NCI-H2107 treated with DMSO at 0.1 percent for 48 hours (cell line): ENCODE measurements around the gene NCBP3.

Source experiments
- DNase-seq: peaks from one replicate; lab custom pipeline; 2025; ENCODE audit not compliant: unreplicated experiment; lab: John Stamatoyannopoulos, UW

Gene NCBP3

DNA sequence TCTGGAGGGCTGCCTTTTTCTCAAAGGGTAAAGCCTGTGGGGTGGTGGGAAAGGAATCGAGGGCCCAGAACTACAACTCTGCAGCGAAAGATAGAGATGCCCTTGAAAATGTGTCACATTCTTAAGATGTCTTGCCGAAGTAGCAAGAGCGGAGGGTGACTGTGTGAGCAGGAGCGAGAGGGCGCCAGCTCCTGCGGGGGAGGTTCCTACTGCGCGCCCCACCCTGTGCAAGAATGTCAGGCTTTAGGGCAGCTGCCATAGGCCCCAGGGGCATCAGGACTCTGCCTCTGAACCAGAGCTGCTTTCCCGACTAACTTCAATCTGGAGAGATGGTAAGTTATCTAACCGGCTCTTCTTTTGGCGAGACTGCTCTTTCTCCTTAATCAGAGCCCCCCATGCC lies 33.3 kb downstream of the NCBP3 start:
- DNase-seq: no peak

DNA sequence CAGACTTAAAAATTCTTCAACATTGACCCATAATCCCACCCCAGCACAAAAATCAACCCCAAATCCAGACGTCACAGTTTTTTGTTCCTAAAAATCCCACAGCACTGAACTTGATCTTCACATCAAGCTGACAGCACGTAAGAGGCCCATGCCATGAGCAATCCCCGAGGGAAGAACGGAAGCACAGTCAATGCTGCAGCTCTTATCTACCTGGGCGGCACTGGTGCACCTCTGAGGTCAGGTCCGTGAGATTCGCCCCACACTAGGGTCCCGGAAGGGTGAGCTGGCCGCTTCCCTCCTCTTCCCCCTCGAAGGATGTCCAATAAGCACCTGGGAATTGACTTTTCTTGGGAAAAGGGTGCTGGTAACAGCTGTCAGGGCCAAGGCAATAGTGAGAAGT lies 33.8 kb downstream of the NCBP3 start:
- no peak for DNase-seq

DNA sequence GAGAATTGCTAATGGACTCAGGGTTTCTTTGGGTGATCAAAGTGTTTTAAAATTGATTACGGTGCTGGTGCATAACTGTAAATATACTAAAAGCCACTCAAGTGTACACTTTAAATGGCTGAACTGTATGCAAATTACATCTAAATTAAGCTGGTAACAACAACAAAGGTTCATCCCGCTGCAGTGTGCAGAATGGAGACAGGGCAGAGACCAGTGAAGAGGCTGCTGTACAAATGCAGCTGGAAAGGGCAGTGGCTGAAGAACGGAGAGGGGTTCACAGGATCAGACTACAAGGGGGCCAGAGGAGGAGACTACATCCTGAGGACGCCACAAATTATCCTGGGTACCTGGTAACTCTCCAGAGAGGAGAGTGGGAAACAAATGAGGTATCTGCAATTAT lies 36.0 kb downstream of the NCBP3 start:
- DNase-seq: no peak

DNA sequence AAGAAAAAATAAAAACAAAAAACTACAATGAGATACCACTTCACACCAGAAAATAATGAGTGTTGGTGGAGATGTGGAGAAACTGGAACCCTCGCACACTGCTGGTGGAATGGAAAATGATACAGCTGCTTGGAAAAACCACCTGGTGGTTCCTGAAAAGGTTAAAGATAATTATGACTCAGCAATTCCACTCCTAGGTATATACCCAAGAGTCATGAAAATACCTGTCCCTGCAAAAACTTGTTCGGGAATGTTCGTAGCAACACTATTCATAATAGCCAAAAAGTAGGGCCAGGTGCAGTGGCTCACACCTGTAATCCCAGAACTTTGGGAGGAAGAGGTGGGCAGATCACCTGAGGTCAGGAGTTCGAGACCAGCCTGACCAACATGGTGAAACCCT lies 36.9 kb downstream of the NCBP3 start:
- DNase-seq: no peak

DNA sequence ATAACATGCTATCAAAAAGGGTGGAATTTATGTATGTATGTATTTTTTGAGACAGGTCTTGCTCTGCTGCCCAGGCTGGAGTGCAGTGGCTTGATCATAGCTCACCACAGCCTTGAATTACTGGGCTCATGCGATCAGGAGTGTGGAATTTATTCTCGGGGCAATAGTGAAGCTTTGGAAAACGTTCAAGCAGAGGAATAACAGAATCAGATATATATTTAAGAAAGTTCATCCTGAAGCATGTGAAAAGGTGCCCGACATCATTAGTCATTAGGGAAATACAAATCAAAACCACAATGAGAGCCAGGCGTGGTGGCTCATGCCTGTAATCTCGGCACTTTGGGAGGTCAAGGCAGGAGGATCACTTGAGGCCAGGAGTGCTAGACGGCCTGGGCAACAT lies 37.3 kb downstream of the NCBP3 start:
- DNase-seq: no peak

DNA sequence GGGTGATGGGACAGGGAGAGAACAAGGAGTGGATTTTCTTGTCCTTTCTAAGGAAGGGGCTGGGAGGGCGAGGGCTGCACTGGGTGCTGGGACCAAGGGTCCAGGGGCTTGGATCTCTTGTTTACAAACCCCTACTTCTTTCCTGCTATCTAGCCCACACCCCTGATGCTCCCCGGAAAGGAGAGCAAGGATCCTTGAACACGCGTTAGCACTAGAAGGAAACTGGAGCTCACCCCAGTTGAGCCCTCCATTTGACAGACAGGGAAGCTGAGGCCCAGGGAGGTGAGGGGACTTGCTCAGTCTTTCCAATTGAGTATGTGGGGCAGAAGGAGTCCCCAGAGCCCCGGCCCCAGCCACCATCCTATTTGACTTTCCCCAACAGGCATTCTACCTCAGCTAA lies 40.5 kb downstream of the NCBP3 start:
- no peak for DNase-seq

DNA sequence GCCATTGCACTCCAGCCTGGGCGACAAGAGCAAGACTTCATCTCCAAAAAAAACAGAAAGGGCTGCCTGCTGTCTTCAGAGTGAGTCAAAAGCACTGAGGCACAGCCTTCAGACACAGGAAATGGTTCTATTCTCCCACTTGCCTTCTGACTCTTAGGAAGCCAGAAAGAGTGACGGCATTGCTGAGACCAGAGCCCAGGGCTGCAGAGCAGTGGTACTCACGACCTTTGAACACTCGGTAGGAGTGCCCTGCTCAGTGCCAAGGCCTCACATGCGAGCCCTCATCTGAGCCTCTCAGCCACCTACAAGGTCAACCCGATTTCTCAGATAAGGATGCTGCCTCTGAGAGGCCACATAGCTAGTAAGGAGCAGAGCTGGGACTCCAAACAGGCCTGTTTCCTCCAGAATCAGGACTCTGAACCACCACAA lies 41.5 kb downstream of the NCBP3 start:
- DNase-seq: no peak

DNA sequence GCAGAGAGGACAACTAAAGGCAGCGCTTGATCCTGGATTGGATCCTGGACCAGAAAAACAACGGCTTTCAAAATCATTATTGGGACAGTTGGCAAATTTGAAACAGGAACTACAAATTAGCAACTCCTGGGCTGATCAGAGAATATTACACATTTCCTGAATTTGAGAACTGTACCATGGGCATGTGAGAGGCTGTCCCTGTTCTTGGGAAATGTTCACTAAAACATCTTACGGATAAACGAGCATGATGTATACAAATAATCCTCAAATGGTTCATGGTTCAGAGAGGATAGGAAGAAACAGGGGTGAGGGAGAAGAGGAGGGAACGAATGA lies 42.8 kb downstream of the NCBP3 start:
- DNase-seq: no peak

DNA sequence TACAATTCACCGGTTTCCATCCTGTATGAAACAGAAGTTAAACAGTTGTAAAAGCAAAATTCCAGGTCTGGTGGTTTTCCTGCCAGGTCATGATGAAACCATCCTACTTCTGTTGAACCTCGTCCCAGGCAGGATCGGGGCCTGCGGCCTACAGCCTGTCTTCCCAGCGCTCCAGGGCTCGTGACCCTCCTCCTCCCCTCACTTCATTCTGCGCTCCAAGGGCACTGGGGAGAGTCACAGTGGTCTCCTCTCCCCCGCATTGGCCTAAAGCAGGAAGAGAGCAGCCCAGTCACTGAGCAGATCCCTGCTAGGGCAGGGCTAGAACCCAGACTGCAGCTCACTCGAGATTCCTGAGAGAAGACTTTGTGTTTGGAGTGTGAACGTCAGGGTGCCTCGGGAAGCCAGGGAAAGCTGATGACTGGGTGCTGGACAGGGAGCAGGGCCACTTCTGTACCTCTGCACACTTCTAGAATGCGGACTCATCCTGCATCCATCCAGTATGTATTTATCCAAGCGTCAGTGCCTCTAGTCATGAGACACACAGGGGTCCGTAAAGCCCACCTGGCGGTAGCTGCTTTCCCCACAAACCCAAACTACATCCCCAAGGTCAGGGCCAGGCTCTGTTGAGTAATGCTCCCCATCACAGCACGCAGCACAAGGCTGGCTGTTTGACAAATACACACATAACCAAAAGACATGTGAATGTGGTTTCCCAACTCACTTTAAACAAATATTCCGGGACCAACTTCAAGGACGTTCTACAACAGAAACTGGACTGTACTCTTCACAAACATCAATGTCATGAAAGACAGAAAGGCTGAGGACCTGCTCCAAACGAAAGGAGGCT lies 43.4 kb downstream of the NCBP3 start:
- no peak for DNase-seq

DNA sequence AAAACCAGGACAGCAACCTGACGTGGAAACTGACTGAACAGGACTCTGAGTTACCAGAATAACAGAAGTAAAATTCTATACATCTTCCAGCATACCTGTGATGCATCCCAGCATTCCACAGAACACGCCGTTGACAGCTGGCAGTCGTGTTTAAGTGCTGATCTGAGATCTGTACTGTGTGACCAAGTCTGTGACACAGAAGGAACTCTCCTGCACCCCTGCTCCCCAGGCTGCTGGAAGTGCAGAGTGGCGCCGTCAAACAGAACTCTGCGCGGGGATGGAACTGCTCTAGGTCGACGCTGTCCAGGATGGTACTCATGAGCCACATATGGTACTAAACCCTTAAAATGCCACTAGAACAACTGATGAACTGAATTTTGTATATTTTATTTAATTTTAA lies 44.3 kb downstream of the NCBP3 start:
- no peak for DNase-seq

DNA sequence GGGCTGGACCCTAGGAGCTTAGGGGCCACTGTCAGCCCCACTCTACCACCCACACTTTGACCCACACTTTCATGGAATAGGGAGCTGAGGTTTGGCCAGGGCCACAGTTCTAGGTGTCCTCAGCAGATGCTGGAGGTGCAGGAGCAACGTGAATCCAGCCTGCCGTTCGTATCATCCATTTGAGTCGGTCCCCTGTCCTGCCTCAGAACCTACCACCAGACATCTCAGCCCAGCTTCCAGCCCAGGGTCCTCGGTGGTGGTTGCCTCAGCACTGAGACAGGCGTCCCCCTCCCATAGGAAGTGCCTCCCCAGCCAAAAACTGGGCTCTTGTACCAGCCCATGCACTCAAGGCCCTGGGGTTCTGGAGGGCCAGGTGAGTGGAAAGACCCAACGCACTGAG lies 44.7 kb downstream of the NCBP3 start:
- DNase-seq: no peak

DNA sequence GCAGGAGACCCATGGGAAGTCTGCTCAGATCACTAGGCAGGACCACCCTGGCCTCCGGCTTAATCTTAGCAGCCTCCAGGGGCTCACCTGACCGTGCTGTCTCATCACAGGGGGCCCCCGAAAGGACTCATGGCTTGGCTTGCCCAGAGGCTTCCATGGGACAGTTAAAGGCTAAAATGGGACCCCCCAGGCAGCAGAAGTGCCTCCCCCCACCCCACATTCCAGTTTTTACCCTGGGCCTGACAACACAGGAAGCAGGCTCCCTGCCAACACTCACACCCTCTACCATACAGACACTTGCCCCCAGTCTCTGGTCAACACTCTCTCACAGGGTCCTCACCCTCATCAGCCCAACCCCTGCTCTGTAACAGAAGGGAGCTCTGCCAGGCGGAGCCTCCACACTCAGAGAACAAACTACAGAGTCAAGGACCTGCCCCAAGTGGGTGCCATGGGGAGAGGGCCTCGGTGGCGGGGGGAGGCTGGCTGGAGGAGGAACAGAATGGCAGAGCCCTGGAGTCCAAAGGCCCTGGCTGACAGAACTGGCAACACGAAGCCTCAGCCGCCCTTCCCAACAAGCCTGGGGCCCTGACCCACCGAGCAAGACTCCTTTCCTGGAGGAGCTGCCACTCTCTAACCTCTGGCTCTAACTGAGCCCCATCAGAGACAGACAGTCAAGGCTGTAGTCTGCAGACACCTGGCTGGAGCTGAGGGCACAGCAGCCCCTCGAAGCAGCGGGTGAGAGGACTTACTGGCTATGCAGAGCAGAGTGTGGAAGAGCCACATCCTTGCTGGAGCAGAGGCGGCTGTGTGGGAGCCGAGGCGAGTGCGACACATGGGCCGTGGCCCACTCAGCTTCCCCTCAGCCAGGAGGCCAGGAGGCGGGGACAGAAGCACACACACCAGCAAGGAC lies 45.4 kb downstream of the NCBP3 start, which contains the start of gene ITGAE:
ITGAE (minus strand) TSS at position 827 of the 910 bp plus-strand sequence; CDS start at position 783, 44 bp downstream.
- no peak for DNase-seq

DNA sequence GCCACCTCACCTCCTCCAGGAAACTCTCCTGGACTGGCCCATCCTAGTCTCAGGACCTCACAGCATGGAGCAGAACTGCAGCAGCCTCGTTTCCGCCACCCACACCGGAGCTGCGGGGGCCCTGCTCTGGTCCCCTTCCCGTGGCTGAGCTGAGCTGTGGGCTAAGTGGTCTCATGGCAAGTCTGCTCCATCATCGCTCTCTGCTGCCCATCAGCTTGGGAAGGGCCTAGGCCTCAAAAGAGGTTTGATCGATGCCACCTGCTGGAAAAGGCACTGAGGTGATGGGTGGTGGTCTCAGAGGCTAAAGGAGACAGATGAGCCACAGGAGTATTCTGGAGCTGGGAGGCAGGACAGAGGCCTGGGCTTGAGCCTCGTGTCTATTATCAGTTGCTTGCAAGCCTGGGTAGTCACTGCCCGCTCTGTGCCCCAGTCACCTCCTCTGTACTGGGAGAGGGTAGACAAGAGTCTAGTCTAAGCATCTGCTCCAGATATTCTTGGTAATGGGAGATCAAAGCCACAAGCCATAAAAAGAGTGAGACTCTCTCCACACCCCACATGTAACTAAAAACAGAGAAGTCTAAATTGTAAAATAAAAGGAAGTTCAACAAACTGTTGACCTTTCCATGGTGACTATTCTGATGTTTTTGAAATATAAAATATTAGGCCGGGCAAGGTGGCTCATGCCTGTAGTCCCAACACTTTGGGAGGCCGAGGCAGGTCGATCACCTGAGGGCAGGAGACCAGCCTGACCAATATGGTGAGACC lies 46.7 kb downstream of the NCBP3 start:
- DNase-seq: no peak

DNA sequence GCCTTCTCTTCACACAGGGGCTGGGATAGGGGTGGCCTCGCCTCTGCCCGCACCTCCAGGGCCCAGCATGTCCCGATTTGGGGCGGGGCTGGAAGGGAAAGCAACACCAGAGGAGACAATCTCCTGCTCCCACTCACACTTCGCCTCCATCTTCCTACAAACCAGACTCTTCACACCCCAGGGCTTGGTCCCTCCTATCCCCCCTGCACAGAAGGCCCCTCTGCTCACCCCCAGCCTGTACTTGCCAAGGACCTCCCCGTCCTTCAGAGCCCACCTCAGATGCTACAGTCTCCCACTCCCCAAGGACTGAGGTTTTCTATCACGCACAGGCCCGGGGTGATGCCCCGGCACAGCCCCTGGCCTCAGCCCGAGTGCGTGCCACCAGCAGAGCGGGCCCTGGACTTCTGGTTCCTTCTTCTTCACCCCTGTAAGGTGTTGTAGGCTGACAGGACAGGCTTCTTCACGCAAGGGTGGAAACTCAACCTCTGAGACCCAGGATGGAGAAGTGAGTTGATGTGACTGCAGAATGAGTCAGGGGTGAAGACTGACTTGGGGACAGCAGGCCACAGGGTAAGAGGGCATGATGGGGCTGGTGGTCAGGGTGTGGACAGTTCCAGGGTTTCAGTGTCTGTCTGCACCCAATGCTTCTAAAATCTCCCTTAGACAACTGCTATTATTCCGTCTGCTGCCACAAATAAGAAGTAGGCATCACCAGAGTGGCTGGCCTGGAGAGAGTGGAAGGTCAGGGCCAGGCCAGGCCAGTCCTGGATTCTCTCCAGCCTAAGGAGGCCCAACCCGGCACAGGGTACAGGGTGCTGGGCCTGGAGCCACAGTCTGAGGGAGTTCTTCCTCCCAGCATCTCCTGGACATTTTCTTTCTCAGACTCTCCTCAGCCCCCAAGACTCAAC lies 47.5 kb downstream of the NCBP3 start:
- no peak for DNase-seq

DNA sequence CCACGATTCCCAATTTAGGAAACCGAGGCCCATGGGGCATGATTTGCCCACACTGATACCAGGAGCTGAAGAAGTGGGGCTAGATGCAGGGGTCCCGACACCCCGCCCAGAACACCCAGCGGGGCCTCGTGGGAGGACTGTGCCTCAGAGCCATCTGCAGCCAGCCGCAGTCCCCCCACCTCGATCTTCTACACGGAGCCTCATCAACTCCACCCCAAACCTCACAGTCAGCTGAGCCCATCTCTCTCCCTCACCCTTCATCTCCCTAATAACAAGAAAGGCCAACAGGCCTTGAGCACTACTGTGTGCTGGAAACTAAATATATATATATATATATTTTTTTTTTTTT lies 49.2 kb downstream of the NCBP3 start:
- DNase-seq: no peak

DNA sequence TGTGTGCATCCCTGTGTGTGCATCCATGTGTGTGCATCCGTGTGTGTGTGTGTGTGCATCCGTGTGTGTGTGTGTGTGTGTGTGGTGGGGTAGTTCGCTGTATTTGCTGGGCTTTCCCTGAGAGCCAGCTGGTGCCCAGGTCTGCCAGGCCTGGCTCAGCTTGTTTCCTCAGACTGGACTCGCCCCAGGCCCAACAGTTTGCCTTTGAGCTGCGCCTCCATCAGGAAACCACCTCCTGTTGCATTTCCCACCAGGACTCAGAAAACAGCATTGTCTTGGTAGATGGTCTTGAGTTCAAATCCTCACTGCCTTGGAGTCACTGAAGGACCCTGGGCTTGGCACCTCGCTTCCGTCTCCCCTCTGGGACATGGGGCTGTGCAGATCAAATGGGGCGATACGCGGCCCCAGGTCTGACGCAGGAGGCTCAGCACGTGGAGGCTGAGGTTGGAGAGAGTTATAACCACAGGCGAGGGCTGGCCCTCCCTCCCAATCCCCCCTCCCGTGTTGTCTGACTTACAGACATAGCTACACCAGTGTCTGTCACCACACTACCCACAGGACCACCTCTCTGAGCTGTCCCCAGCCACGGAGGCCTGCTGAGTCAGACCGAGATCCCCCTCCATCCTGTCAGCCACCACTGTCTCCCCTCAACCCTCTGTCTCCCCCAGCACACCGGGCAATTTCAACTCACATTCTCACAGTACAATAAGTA lies 49.8 kb downstream of the NCBP3 start:
- DNase-seq: no peak

DNA sequence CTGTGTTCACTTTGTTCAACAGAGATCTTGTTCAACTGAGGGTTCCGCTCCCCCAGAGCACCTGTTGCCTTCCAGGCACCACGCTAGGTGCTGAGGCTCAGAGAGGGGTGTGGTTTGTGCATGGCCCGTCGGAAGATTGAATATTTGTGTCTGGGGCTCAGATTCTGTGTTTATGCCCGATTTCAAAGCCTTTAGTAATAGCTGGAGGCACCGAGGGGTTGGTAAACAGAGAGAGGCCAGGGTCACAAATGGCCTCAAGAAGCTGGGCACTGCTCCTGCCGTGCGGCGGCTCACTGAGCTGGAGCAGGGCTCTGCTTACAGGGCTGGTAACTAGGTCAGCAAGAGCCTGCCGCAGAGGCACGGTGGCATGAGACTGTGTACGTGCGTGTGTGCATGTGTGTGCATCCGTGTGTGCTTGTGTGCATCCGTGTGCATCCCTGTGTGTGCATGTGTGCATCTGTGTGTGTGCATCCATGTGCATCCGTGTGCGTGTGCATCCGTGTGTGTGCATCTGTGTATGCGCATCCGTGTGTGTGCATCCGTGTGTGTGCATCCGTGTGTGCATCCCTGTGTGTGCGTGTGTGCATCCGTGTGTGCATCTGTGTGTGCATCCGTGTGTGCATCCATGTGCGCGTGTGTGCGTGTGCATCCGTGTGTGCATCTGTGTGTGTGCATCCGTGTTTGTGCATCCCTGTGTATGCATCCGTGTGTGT lies 50.5 kb downstream of the NCBP3 start:
- DNase-seq: no peak

DNA sequence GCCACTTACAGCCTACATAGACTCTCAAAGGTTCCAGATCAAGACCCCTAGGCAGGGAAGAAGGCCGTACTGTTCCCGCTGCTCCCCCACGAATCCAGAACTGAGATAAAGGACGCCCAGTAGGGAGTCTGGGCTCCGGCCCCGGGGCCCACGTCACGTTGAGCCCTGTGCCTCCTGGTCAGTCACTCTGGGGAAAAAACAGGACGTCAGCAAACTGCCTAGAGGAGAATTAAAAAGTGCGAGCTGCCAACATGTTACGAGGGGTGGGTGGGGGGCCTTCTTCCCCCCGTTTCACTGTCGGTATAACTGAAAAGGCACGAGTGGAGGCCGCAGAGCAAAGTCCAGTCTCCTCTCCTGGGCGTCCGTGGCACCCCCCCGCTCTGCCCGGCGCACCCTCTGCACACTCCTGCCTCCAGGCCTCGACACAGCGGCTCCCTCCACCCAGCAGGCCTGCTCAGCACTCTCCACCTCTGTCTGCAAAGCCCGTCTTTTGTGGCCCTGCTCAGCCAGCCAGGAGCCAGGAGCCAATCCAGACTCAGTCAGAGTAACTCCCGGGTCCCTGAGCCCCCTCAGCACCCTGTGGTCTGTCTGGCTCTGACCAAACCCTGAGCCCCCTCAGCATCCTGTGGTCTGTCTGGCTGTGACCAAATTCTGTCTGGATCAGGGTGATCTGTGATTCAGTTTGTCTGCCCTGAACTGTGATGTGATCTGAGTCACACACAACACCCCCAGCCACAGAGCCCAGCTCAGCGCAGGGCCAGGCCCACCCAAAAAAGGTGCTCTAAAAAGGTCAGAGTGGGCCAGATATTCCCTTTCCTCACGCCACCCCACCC lies 51.3 kb downstream of the NCBP3 start:
- DNase-seq: no peak
